GM21367 (cell line): Measurements from ENCODE around the gene CELF4.

Experiments
- ATAC-seq: cut with Tn5 transposase; IDR thresholded peaks from one replicate; pipeline ENCODE4 v1.9.1; 2021; ENCODE audit not compliant: unreplicated experiment

The CELF4 gene

DNA sequence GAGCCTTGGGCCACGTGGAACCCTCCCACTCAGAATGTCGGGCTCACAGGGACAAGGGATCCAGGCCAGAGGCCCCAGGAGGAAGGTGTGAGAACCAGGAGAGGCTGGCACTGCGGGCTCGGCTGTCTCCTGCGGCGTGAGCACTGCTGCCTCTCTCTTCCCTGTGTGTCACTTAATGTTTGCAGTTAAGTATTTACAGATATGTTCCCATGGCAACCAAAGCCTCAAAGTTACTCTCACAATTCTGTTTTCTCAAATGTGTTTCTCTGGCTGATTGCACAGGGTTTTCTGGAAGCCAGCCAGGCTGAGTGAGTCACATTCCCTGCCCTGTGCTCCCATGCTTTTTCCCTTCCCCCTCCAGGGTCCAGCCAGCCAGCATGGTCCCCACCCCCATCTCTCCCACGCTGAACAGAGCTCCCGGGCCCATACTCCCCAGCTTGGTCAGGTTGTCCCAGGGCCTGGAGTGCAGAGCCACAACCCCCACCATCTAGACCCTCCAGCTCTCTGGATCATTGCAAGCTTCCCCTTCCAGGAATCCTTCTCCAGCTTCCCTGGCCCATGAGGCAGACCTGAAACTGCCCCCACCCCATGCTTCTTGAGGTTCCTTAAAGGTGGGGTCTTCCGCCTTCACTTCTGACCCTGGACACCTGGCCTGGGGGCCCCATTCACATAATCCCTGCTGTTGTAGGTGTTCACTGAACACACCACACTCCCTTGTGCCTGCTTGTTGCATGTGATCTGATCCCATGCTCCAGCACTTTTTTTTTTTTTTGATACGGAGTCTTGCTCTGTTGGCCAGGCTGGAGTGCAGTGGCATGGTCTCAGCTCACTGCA is 265.9 kb downstream of the CELF4 start:
- peak; percentile 48 for ATAC-seq

DNA sequence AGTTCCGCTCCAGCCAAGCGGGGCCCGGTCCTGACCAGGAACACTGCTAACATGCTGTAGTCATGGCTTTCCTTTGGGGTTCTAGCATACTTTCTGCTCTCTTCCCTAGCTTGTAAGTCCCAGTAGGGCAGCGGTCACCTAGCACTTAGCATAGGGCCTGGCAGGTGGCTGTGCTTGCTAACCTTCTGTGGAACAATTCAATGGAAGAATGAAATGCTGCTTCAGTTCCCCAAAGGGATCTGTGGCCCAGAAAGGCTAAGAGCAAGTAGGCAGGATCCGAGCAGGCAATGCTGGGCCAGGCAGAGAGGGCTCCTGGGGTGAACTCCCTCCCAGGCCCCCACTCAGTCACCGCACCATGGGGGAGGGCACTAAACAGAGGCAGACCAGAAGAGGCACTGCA is 266.8 kb downstream of the CELF4 start:
- ATAC-seq, result no peak

DNA sequence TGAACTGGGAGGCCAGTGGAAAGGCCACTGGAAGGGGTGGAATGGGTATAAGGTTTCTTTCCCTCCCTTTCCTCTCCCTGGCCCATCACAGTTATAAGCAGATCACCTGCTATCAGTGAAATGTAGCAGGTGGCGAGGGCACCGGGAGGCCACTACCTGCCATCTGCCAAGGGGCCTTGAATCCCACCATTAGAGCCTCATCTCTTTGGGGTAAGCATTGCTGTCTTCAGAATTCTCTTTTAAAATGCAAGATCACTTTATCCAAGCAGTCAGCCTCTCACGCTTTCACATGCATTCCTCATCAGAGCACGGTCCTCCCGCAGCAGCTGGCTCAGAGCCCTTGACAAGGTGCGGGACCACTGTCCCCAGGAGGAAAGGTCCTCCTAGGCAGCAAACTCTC is 268.5 kb downstream of the CELF4 start:
- no peak for ATAC-seq

DNA sequence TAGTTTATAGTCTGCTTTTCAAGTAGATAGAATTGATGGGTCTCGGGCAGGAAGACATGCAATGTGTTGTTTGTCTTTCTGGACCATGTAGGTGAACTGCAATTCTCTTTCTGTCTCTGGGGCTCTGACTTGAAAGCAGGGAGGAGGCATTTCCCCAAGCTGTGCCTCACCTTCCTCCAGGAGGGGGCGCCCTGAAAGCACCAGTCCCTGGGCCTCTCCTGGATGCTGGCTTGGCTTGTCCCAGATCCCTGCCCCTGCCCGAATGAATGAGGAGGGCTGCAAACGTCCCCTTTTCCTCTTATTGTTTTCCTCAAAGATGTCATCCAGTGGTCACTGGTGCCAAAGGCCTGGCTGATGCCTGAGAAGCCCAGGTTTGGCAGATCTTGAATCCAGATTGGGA is 270.6 kb downstream of the CELF4 start:
- no peak for ATAC-seq

GRCh38 chr18:37293359-37293758 is 272.2 kb downstream of the CELF4 start:
- no peak for ATAC-seq

- ATAC-seq, result no peak
Measured at GRCh38 chr18:37289423-37289822, 276.2 kb downstream of the CELF4 start.

GRCh38 chr18:37287601-37288000 is 278.0 kb downstream of the CELF4 start:
- ATAC-seq, result no peak

DNA sequence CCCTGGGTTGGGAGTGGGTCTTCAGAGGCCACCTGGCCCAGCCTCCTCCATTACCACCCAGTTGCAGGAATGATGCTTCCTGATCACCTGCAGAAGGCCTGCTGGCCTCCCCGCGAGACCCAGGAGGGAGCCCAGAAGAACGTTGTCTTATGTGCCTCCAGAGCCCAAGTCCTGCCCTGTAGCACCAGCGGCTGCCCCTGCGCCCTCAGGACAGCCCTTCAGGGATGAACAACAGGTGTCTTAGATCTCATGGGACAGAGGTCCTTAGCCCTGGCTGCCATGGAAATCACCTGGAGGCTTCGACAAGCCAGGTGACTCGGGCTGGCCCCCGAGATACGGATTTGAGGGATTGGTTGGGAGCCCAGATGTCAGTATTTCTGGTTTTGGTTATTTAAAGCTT is 278.8 kb downstream of the CELF4 start:
- no peak for ATAC-seq

GRCh38 chr18:37285825-37286224 is 279.8 kb downstream of the CELF4 start:
- ATAC-seq, result no peak

DNA sequence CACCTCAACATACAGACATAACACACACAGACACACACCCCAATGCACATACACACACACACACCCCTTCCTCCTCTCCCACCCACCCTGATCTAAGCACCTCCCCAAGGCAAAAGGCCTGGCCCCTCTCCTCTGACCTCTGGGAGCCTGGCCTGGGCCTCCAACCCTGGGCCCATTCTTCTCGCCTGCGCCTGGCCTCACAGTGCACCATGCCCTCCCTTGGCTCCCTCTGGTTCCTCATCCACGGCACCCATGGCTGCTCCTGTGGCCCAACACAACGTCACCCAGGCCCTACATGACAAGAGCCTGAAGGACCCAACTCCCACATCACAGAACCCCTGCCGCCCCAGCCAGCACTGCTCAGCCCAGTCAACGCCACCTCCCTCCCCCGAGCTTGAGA is 281.3 kb downstream of the CELF4 start:
- no peak for ATAC-seq

DNA sequence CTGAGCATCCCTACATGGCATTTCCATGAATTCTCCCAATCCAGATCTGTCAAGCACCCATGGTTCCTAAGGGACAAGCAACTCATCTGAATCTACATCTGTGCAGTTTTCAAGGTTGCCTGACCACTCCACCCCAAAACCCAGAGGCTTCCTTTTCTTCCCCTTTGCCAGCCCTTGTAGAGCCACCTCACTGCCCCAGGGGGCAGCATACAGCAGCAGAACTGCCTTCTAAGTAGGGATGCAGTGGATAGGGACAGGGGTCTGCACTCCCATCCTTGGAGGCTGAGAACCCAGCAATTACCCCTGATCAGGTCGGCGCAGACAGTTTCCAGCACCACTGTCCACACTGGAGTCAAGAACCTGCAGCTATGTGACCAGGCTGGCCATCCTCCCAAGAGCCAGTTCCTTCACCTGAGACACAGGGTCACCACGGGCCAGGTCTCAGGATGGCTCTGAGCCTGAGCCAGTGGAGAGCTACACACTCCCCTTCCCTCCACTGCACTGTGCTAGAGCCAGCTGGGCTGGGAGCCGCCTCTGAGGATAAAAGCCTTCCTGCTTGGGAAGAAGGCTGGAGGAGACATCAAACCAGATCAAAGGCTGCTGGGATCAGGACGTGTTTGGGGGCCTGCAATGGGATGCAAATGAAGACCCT is 283.1 kb downstream of the CELF4 start:
- no peak for ATAC-seq

DNA sequence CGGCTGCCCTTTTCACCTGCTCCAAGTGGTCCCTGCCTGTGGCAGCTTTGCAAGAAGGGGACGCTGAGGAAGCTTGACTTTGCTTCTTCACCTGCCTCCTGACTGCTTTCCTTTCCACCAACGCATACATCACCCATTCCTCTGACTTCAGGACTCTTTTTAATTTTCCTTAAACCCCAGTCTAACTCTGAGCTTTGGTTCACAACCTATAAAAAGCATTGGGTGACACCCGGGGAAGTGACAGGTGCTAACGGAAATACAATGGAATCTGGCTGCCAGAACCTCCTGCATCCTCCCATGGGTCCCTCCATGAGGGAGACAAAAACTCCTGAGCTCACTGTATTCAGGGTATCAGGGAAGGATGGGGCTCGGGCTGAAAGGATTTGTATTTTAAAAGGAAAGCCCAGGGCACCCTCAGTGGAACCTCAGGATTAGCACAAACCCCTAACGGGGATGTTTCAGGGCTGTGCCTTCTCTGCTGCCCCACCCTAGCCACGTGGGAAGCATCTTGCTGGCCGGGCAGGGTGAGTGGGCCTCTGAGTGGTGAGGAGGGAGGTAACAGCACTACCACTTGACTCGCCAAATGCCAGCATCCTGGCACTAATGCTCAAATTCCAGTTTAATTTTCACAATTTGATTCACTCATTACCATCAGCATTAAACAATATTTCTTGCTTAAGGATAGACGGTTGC is 284.8 kb downstream of the CELF4 start:
- ATAC-seq, result no peak

DNA sequence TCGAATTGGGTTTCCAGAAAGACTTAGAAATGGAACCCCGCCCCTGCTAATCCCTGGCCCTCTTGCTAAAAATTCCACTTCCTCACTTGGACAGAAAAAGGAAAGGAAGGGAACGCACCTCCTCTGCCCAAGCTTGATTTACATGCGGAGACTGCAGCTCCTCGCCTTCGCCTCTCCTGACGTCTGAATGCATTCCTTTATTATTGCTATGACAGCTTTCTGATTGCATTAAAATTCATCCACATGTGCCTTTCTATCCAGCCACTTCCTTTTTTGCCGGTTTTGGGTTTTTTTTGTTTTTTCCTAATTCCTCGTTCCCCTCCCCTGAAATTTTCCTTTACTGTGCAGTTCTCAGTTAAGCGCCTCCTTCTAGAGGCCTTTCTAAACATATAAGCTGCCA is 287.8 kb downstream of the CELF4 start:
- no peak for ATAC-seq

DNA sequence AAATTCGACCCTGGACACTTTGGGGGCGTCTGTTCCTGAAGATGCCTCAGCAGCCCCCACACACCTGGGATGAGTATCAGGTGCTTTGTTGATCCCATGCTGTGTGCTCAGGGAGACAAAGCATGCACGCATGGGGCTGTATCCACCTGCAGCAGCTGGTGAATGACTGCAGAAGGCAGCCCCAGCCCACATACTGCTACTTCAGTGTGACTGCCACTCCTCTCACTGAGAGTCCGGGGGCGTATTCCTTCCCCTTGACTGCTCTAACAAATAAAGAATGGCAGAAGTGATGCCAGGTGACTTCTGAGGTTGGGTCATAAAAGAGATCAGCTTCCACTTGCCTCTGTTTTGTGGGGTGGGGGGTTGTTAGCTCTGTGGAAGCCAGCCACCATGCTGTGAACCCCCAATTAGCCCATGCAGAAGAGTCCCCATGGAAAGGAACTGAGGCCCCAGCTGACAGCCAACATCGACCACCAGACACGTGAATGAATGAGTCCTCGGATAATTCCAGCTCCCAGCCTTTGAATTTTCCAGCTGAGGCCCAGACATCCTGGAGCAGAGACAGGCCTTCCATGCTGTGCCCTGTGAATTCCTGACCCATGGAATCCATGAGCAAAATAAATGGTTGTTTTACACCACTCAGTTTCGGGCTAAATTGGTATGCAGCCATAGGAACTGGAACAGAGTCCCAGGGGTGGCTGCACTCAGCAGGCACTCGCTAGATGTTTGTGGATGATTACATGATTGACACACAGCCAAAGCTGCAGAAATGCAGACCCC is 289.3 kb downstream of the CELF4 start:
- ATAC-seq, result no peak

- ATAC-seq, result no peak
Measured at GRCh38 chr18:37275237-37275741, 290.3 kb downstream of the CELF4 start.

DNA sequence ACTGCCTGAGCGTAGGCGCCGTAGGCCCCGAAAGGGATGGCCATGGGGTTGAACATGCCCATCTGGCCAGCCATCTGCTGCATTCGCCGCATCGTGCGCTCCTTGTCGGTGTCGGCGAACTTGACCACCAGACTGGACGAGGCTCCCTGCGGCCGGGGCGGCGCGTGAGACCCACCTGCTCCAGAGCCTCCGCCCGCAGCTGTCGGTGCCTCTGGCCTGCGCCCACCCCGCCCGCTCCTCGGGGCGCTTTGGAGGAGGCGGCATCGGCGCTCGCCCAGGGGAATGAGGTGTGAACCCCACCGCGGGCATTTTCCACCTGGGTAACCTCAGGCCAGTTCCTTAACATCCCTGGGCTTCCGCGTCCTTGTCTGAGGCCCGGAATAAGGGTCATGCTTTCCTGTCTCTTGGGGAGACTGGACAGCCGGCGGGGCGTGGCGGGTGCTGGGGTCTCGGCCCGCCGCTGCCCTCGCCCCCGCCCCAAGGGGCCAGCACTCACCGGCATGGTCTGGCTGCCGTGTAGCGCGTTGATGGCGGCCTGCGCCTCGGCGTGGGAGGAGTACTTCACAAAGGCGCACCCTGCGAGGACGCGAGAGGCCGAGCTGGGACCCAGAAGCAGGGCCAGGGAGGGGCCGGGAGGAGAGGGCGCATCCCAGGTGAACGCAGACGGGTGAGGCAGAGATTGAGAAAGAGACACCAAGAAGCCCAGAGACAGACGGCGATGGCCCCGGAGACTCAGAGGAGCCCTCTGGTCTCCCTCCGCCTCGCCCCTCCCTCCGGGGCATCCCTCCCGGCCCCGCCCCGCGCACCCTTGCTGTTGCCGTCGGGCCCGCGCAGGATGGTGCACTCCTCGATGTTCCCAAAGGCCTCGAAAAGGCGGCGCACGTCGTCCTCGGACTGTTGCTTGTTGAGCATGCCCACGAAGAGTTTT is 291.0 kb downstream of the CELF4 start:
- ATAC-seq, result no peak

DNA sequence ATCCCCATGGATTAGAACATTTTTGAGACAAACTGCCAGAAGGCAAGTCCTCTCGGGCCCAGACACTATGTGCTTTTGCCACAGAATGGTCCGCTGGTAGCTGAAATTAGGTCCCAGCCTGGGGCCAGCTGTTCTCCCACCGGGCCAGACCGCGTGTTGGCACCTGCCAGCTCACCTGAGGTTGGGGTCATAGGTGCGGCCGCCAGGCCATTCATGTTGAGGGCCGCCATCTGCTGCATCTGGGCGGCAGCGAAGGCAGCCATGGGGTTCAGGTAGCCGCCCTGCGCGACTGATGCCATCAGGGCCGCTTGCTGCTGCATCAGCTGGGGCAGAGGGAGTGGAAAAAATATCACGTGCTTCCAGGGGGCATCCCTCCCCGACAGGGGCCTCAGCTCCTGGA is 292.8 kb downstream of the CELF4 start:
- ATAC-seq, result no peak

- no peak for ATAC-seq
Measured at GRCh38 chr18:37272226-37272625, 293.4 kb downstream of the CELF4 start.

DNA sequence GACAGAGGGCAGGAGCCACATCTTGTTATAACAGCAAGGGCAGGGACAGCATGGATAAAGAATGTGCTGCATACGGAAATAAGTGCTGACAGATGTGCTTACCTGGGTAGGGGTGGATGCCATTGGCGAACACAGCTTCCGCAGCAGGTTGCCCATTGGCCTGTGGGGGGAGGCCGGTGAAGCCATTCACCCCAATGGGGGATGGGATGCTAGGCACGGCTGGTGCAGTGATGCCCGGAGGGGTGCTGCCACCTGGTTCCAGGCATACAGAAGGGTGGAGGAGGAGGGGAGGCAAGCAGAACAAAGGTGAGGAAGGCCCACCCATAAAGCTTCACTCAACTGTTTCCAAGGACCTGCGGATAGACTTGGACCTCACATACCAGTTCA is 294.9 kb downstream of the CELF4 start:
- ATAC-seq, result no peak

GRCh38 chr18:37270038-37270665 is 295.4 kb downstream of the CELF4 start:
- no peak for ATAC-seq
